ENCODE measurements around the gene SNX14. TPM values are rescaled to one million over a fixed set of nuclear protein-coding genes. Genes with fewer than 3 reads are reported as not detected.
A peak's percentile ranks its signal among the peaks of the same experiment; 100 is the strongest.

SNX14 gene
- total RNA-seq, 1 donor from 2014 or later: 97.8 TPM

DNA sequence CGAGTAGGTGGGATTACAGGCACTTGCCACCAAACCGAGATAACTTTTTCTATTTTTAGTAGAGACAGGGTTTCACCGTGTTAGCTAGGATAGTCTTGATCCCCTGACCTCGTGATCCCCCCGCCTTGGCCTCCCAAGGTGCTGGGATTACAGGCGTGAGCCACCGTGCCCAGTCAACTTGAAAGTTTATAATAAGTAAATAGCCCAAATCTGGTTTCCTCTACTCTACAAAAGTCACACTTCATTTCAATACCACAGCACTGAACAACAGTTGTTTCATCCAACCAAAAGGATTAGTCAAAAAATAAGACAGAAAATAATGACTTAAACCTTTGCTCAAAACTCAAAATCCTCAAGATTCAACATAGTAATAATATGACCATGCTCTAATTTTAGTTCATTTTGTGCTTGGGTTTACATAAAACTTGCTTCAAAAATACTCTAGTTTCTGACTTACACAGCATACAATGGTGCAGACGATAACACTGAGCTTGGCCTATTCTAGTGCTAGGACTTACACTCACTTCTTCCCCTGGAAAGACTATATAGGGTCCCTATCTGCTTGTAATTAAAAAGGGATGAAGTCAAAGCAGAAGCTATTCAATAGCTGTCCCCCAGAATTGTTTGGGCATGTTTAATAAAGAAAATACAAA is 87.1 kb downstream of the SNX14 start:
- ATAC-seq: no peak
- intact Hi-C loops (cut with DNase I): no loop called here
- H3K4me3 ChIP-seq: no peak overlapping the region
- no peak overlapping the region for H3K27ac ChIP-seq
- TF ChIP-seq CTCF (IDR thresholded peaks at IDR 0.05): no peak
- H3K27me3 ChIP-seq: no peaks in the 10 kb centered on the region
- H3K9me3 ChIP-seq: no peaks in the 10 kb centered on the region
- DNase-seq: no peak
- H3K4me1 ChIP-seq: no peaks in the 10 kb centered on the region
- H3K36me3 ChIP-seq: peaks cover 44% of the 10 kb centered on the region

- H3K36me3 ChIP-seq: peaks cover 10% of the 10 kb centered on the region
- no peak for DNase-seq
- H3K27me3 ChIP-seq: no peaks in the 10 kb centered on the region
- no peak for TF ChIP-seq CTCF (IDR thresholded peaks at IDR 0.05)
- no peaks in the 10 kb centered on the region for H3K4me1 ChIP-seq
- H3K27ac ChIP-seq: no peak overlapping the region
- no peak overlapping the region for H3K4me3 ChIP-seq
- H3K9me3 ChIP-seq: no peaks in the 10 kb centered on the region
- intact Hi-C loops (cut with DNase I): no loop called here
- ATAC-seq: peak; percentile 75
These were observed 94.9 kb downstream of the SNX14 start for GRCh38 chr6:85498596-85499258.

DNA sequence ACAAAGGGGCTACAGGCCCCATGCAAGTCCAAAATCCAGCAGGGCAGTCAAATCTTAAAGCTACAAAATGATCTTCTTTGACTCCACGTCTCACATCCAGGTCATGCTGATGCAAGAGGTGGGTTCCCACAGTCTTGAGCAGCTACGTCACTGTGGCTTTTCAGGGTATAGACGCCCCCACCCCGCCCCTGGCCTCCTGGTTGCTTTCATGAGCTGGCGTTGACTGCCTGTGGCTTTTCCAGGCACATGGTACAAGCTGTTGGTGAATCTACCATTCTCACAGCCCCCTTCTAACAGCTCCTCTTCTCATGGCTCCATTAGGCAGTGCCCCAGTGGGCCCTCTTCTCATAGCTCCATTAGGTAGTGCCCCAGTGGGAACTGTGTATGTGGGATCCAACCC is 96.8 kb downstream of the SNX14 start:
- Histone ChIP-seq H3K27me3 (no peaks in the 10 kb centered on the region), H3K4me3 (no peak overlapping the region), H3K4me1 (no peaks in the 10 kb centered on the region), H3K36me3 (no peaks in the 10 kb centered on the region), H3K27ac (no peak overlapping the region), H3K9me3 (no peaks in the 10 kb centered on the region)
- no peak for DNase-seq
- intact Hi-C loops (cut with DNase I): no loop called here
- ATAC-seq: no peak
- TF ChIP-seq CTCF (IDR thresholded peaks at IDR 0.05): no peak

- Histone ChIP-seq H3K4me3 (no peak overlapping the region), H3K9me3 (no peaks in the 10 kb centered on the region), H3K36me3 (no peaks in the 10 kb centered on the region), H3K4me1 (no peaks in the 10 kb centered on the region), H3K27me3 (no peaks in the 10 kb centered on the region), H3K27ac (no peak overlapping the region)
- DNase-seq (no peak), ATAC-seq (no peak)
- intact Hi-C loops (cut with DNase I): no loop called here
- no peak for TF ChIP-seq CTCF (IDR thresholded peaks at IDR 0.05)
These were observed 97.6 kb downstream of the SNX14 start for GRCh38 chr6:85496009-85496579.

GRCh38 chr6:85494547-85495536 is 98.8 kb downstream of the SNX14 start:
- no peaks in the 10 kb centered on the region for H3K9me3 ChIP-seq
- intact Hi-C loops (cut with DNase I): no loop called here
- no peak overlapping the region for H3K4me3 ChIP-seq
- ATAC-seq: peak; percentile 63
- H3K4me1 ChIP-seq: no peaks in the 10 kb centered on the region
- DNase-seq: no peak
- H3K27ac ChIP-seq: no peak overlapping the region
- no peaks in the 10 kb centered on the region for H3K36me3 ChIP-seq
- TF ChIP-seq CTCF (IDR thresholded peaks at IDR 0.05): no peak
- no peaks in the 10 kb centered on the region for H3K27me3 ChIP-seq

Measured in upper lobe of right lung (tissue), 1 donor.